Activated T-cell treated with anti-CD3 and anti-CD28 coated beads for 4 hours (primary cell): ENCODE measurements around the gene FBXO11.
A peak's percentile ranks its signal among the peaks of the same experiment; 100 is the strongest.

Experiments
- DNase-seq: peaks from one replicate; pipeline ENCODE4 v3.0.0-alpha.2; 2020

Gene FBXO11

DNA sequence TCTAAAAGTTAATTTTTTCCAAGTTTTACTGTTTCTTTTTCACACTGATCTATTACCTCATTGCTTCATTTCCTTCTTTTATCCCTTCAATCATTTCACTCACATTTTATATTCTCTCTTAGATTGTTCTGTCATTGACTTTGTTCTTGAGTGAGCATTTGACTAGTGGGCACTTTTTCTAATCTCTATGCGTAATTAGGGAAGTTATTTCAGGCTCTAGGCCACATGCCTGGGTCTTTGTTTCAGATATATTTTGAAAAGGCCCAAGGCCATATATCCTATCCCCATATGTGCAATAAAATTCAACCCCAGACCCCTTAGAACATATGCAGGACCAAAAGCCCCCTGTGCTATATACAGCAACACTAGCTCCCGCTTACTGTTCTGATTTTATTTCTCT lies 62.1 kb downstream of the FBXO11 start:
- DNase-seq, result no peak

DNA sequence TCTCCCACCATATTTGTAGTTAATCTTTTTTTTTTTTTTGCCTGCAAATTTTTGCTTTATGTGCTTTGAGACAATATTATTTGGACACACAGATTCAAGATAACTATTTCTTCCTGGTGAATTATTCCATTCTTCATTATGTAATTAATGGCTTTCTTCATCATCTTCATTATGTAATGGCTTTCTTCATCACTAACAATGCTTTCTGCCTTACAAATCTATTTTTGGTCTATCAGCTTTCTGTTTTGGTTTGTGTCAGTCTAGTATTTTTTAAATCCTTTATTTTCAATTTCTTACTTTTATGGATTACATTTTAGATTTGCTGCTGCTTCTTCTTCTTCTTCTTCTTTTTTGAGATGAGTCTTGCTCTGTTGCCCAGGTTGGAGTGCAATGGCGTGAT lies 62.9 kb downstream of the FBXO11 start:
- DNase-seq, result no peak

- no peak for DNase-seq
Measured at GRCh38 chr2:47842846-47843245, 63.5 kb downstream of the FBXO11 start.

DNA sequence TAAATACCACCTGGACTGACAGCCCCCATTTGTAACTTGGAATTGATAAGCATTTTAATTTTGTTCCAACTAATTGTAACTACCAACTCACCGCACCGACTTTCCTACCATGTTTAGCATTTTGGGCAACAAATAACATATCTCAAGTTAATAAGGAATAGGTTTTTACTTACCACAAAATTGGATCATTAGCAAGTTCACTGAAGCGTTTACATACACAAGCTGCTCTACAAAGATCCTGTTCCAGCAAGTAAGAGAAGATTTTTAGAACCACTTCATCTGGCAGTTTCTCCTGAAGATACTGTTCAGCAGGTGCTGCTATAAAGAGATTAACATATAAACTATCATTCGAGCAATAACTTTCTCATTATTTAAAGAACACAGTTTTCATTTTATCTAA lies 67.6 kb downstream of the FBXO11 start:
- DNase-seq, result no peak

GRCh38 chr2:47838249-47838648 lies 68.0 kb downstream of the FBXO11 start:
- DNase-seq, result no peak

GRCh38 chr2:47833516-47833968 lies 72.8 kb downstream of the FBXO11 start:
- DNase-seq, result no peak

DNA sequence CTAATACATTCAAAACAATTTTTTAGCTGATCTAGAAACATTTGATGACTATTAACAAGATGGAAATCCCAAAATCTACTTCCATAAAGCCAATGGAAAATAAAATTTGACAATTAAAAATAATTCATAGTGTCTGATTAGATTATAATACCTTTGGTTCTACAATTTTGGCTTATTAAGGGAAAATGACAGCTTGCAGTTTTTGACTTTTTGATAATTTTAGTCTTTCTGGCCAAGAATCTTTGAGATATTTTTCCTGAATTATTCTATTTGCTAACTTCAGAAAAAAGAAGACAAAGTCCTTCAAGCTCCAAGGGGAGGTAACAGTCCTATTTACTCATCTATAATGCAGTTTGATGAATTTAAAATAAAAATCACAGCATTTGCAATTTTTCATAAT lies 83.8 kb downstream of the FBXO11 start:
- DNase-seq, result no peak

DNA sequence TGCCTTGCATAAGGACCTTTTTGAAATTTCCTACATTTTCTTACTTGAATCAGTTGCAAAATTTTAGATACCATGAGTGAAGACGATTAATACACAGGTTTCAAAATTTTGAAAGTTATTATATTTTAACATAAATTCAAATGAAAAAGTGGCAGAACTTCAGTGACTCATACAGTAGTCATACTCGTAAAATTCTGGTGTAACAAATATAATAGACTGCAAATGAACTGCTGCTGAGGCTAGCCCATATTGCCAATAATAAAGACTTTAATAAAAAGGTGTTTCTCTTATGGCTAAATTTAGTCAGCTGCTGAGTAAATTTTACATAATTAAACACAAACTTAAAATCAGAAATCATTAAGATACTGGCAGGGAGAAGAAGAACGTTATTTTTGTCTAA lies 86.5 kb downstream of the FBXO11 start:
- DNase-seq, result no peak

DNA sequence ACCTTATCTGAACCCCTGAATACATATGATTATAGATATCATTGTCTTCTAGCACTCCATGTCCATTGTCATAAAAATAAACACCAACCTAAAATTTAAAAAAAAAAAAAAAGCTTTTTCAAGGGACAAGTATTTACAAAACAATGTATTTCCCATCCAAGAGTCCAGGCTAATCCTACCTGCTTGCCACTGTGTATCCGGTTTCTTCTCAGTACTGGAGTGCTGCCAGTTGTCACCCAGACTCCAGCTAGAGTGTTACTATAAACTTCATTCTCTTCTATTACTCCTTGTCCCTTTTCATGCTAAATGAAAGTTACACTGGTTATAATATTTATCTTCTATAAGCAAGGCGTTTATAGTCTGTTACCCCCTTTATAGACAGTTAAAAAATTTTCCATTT lies 87.5 kb downstream of the FBXO11 start:
- DNase-seq, result no peak

GRCh38 chr2:47815764-47816163 lies 90.5 kb downstream of the FBXO11 start:
- DNase-seq, result no peak

DNA sequence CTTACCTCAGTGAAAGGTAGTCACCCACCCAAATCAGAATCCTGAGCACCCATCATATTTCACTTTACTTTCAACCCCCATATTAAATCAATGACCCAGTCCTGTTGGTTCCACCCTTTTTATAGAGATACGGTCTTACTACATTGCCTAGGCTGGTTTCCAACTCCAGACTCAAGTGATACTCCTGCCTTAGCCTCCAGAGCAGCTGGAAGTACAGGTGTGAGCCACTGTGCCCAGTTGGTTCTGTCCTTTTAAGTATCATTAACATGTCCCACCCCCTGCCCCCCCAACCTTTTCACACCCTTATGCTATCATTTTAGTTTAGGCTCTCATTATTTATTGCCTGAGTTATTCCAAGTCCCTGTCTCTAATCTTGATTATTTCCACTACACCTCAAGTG lies 94.6 kb downstream of the FBXO11 start:
- DNase-seq, result no peak

DNA sequence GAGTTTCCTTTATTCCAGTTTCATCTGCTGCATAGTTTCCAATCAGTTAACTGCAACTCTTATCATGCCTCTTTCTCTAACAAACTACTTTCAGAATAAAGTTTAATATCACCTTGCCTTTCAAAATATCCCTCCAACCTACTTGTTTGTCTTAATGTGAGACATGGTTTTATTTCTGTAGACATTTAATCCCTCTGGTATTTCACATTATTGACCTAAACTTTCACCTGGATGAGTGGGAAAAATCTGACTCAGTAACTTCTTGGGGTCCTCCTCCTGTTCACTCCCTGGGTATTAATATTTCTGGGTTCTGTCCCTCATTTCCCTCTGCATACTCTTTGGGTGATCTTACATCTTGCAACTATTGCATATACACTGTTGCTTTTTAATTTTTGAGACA lies 95.4 kb downstream of the FBXO11 start:
- no peak for DNase-seq

- no peak for DNase-seq
Measured at GRCh38 chr2:47809903-47810302, 96.4 kb downstream of the FBXO11 start.

DNA sequence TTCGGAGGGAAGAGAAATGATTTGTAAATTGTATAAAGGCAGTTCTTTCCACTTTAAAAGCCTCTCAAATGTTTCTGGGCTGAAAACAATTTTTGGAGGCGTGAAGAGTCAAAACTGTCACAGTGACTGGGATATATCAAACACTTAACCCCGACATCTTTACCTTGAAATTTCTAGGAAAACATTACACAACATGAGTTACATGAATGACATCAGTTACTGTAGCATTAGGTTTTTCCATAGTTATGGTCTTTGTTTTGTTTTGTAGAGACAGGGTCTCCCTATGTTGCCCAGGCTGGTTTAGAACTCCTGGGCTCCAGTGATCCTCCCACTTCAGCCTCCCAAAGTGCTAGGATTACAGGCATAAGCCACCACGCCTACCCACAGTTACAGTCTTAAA lies 97.7 kb downstream of the FBXO11 start:
- no peak for DNase-seq

DNA sequence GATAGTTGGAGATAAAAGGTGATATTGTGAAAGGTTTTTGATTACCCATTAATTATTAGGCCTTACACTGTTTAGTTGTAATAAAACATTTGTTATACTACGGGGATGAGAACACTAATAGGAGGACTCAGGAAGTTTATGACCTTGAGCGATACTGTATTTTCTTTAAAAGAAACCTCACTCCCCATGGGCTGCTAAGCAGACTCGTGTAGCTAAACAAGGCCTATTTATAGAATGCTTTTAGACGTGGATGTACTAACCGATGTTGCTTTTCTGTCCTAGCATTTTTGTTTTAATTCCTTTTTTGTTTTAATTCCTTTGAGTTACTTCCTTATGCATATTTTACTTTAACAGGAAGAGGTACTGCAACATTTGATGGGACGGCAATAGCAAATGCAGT lies 100.4 kb downstream of the FBXO11 start:
- no peak for DNase-seq

GRCh38 chr2:47803770-47804169 lies 102.5 kb downstream of the FBXO11 start:
- no peak for DNase-seq

DNA sequence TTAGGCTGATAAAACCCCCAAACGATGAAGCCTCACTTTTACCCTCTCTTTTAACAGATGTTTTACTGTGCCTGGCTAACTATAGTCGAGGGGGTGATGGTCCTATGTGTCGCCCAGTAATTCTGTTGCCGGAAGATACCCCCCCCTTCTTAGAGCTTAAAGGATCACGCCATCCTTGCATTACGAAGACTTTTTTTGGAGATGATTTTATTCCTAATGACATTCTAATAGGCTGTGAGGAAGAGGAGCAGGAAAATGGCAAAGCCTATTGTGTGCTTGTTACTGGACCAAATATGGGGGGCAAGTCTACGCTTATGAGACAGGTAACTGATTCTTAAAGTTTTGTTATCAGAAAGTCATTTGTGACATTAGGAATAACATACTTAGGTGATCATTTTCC lies 102.9 kb downstream of the FBXO11 start:
- DNase-seq, result no peak

- DNase-seq, result no peak
Measured at GRCh38 chr2:47801118-47801517, 105.2 kb downstream of the FBXO11 start.

- no peak for DNase-seq
Measured at GRCh38 chr2:47799031-47799609, 107.2 kb downstream of the FBXO11 start.

DNA sequence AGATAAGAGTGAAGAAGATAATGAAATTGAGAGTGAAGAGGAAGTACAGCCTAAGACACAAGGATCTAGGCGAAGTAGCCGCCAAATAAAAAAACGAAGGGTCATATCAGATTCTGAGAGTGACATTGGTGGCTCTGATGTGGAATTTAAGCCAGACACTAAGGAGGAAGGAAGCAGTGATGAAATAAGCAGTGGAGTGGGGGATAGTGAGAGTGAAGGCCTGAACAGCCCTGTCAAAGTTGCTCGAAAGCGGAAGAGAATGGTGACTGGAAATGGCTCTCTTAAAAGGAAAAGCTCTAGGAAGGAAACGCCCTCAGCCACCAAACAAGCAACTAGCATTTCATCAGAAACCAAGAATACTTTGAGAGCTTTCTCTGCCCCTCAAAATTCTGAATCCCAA lies 107.7 kb downstream of the FBXO11 start:
- DNase-seq, result no peak

DNA sequence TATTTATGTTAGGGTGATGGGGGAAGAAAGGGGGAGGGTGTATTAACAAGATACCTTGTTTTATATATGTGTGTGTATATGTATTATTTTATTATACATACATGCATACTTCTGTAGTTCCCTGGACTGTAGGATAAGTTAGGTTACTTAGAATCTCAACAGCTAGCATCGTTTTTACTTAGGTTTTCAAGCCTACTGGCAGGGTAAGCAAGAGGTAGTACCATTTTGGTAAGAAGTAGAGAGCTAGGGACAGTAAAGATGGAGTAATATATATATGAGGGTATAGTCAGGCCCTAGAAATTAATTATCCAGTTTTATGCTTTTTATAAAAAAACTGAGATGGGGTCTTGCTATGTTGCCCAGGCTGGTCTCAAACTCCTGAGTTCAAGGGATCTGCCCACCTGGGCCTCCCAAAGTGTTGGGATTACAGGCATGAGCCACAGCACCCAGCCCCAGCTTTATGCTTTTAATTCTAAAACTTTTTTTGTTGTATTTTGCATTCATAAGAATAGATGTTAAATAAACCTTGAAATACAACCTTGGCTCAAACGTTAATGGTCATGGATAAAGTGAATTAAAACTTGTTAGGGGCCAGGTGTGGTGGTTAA lies 110.1 kb downstream of the FBXO11 start:
- no peak for DNase-seq

DNA sequence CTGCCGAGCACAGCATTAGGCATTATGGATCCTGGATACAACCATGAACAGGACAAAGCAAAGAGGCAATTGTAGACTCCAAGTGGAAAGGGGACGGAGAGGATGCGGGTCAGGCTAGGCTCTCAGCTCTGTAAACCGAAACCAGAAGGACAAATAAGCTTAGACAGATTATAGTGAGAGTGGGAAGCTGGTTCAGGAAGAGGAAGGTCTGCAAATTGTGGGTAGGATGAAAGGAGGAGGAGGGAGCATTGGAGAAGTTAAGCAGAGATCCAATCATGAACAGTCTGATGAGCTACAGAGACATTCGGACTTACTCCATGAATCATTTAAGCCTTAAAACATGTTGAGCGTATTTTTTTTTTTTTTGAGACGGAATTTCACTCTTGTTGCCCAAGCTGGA lies 120.3 kb downstream of the FBXO11 start:
- DNase-seq, result no peak

- DNase-seq, result no peak
Measured at GRCh38 chr2:47784352-47784851, 121.9 kb downstream of the FBXO11 start.

- DNase-seq, result peak; percentile 58
Measured at GRCh38 chr2:47783486-47784351, 122.6 kb downstream of the FBXO11 start.
